Glutamatergic neuron (in vitro differentiated cells): ENCODE measurements around the gene GP1BB. TPM values are rescaled to one million over a fixed set of nuclear protein-coding genes. Genes with fewer than 3 reads are reported as not detected.

Experiments used
- total RNA-seq: library from RNA; stranded (reverse); fragmentation: NEBNext Ultra II Directional; extraction: Animal tissue kit (Norgen Biotek cat#: 25700); gene quantifications from one replicate; pipeline ENCODE4 v1.2.1, GENCODE V29; 2021; ENCODE audit not compliant: unreplicated experiment

GP1BB gene
- total RNA-seq, 1 donor from 2014 or later: 8.3 TPM

Other genes starting within 250 kb of the GP1BB start
- 48.0 TPM for gene UFD1, start 244.3 kb upstream of the GP1BB start, total RNA-seq
- 3.5 TPM for gene CDC45, start 243.6 kb upstream of the GP1BB start, total RNA-seq
- gene CLDN5, start 199.1 kb upstream of the GP1BB start, total RNA-seq: 7.4 TPM
- gene SEPTIN5, start 9.0 kb upstream of the GP1BB start, total RNA-seq: 96.0 TPM
- gene TBX1, start 37.2 kb downstream of the GP1BB start, total RNA-seq: 2.4 TPM
- 5.0 TPM for gene GNB1L, start 131.3 kb downstream of the GP1BB start, total RNA-seq
- 12.1 TPM for gene RTL10, start 131.3 kb downstream of the GP1BB start, total RNA-seq
- 34.8 TPM for gene COMT, start 218.2 kb downstream of the GP1BB start, total RNA-seq
- 6.4 TPM for gene TXNRD2, start 218.3 kb downstream of the GP1BB start, total RNA-seq